PFSK-1 (cell line): ENCODE measurements around the gene ZNF8.

ENCODE experiments used
- POLR2AphosphoS5 ChIP-seq: IDR thresholded peaks from 2 replicates; pipeline ENCODE4 v1.6.1; 2012; ENCODE audit warnings: low read depth, mild to moderate bottlenecking, control low read depth, low read length, moderate library complexity
- REST ChIP-seq, 2 experiments: IDR thresholded peaks; 2 replicates each; pipeline versions ENCODE4 v1.6.1 to v1.8.0; 2011 to 2012; ENCODE audit warnings: low read depth in 2 of 2, low read length in 2 of 2, control low read depth in 1 of 2, inconsistent platforms in 1 of 2, mild to moderate bottlenecking in 1 of 2, moderate library complexity in 1 of 2; ENCODE audit not compliant: insufficient read depth in 1 of 2
- SIN3A ChIP-seq: IDR thresholded peaks from 2 replicates; pipeline ENCODE4 v1.6.1; 2012; ENCODE audit warnings: mild to moderate bottlenecking, low read length, moderate library complexity, borderline replicate concordance; ENCODE audit not compliant: insufficient read depth
- TAF1 ChIP-seq: IDR thresholded peaks from 2 replicates; pipeline ENCODE4 v1.6.1; 2012; ENCODE audit warnings: low read length, control low read depth, borderline replicate concordance; ENCODE audit not compliant: insufficient read depth

- TF ChIP-seq SIN3A, result no peak
- TF ChIP-seq REST (IDR thresholded peaks at IDR 0.05; ENCODE audit: insufficient read depth in 1 of 2, low read depth in 2 of 2, low read length in 2 of 2), result no peak
- no peak for TF ChIP-seq POLR2AphosphoS5
- no peak for TF ChIP-seq TAF1
Measured at GRCh38 chr19:58330458-58330857, 51.7 kb downstream of the ZNF8 start.
